BJ (cell line): ENCODE results near the gene RABGAP1L. TPM values are rescaled to one million over a fixed set of nuclear protein-coding genes. Genes with fewer than 3 reads are reported as not detected.

Source experiments
- CTCF ChIA-PET: fragments of 350-600 bp; formaldehyde crosslinking; extraction: SDS; loops from one replicate; lab custom pipeline; 2021; ENCODE audit warnings: antibody characterized with exemption, inconsistent platforms; lab: Yijun Ruan, JAX
- POLR2A ChIA-PET: fragments of 300-600 bp; sonication (Branson Sonifier 250); formaldehyde crosslinking; extraction: SDS; loops from one replicate; lab custom pipeline; 2021; ENCODE audit warnings: antibody characterized with exemption; lab: Charles Lee
- DNase-seq: peaks from one replicate; pipeline ENCODE4 v3.0.0-alpha.2; 2011; ENCODE audit warnings: low read depth
- H3K27me3 ChIP-seq: 2 replicates; pipeline ENCODE4 v1.6.0; 2011; ENCODE audit warnings: low read length; ENCODE audit not compliant: control insufficient read depth, insufficient read depth
- H3K36me3 ChIP-seq: 2 replicates; pipeline ENCODE4 v1.5.1; 2011; ENCODE audit warnings: low read length; ENCODE audit not compliant: control insufficient read depth, insufficient read depth
- H3K4me3 ChIP-seq: 2 replicates; pipeline ENCODE4 v1.5.1; 2011; ENCODE audit warnings: low read depth, mild to moderate bottlenecking, control low read depth, low read length
- CTCF ChIP-seq: IDR thresholded peaks from 2 replicates; pipeline ENCODE4 v1.5.1; 2011; ENCODE audit warnings: low read depth, mild to moderate bottlenecking, control low read depth, inconsistent platforms, low read length, moderate library complexity; ENCODE audit not compliant: insufficient read depth
- polyA plus RNA-seq: library from polyadenylated mRNA; depleted of rRNA; stranded (reverse); fragments of >200 nt; gene quantifications from 2 replicates; pipeline ENCODE4 v1.2.3, GENCODE V29; 2011

Gene RABGAP1L
- polyA plus RNA-seq, 1 experiment, result 15.9 TPM

- Histone ChIP-seq H3K27me3 (no peaks in the 10 kb centered on the region), H3K36me3 (no peaks in the 10 kb centered on the region), H3K4me3 (no peak overlapping the region)
- DNase-seq, result no peak
- POLR2A ChIA-PET, result no interaction called here
- TF ChIP-seq CTCF, result no peak
- CTCF ChIA-PET, result interaction anchor here (0.6 kb wide), 1 partner anchor 145 kb away, joined by 3 read pairs; no protein-coding TSS in a partner anchor
Measured at GRCh38 chr1:174161813-174162212, 2.5 kb downstream of the RABGAP1L start.

GRCh38 chr1:174164826-174165225 lies 5.5 kb downstream of the RABGAP1L start:
- Histone ChIP-seq H3K4me3 (no peak overlapping the region), H3K36me3 (no peaks in the 10 kb centered on the region), H3K27me3 (no peaks in the 10 kb centered on the region)
- ChIA-PET POLR2A (no interaction called here), CTCF (interaction anchor here (0.6 kb wide), 1 partner anchor 89 kb away, joined by 4 read pairs; no protein-coding TSS in a partner anchor)
- TF ChIP-seq CTCF, result no peak
- DNase-seq, result no peak

GRCh38 chr1:174165471-174166137 lies 6.3 kb downstream of the RABGAP1L start:
- Histone ChIP-seq H3K4me3 (no peak overlapping the region), H3K27me3 (no peaks in the 10 kb centered on the region), H3K36me3 (no peaks in the 10 kb centered on the region)
- ChIA-PET POLR2A (no interaction called here), CTCF (interaction anchor here (0.8 kb wide), 1 partner anchor 9 kb away, joined by 3 read pairs; no protein-coding TSS in a partner anchor)
- no peak for TF ChIP-seq CTCF
- DNase-seq, result no peak

- no peaks in the 10 kb centered on the region for H3K36me3 ChIP-seq
- DNase-seq, result no peak
- ChIA-PET POLR2A (no interaction called here), CTCF (interaction anchor here (0.8 kb wide), 1 partner anchor 8 kb away, joined by 3 read pairs; no protein-coding TSS in a partner anchor)
- no peaks in the 10 kb centered on the region for H3K27me3 ChIP-seq
- no peak overlapping the region for H3K4me3 ChIP-seq
- no peak for TF ChIP-seq CTCF
Measured at GRCh38 chr1:174166530-174167264, 7.4 kb downstream of the RABGAP1L start.

GRCh38 chr1:174167265-174167803 lies 8.0 kb downstream of the RABGAP1L start:
- no peak for DNase-seq
- ChIA-PET CTCF (no interaction called here), POLR2A (no interaction called here)

More at GRCh38 chr1:174167265-174167803, 8.0 kb downstream of the RABGAP1L start:
- Histone ChIP-seq H3K4me3 (no peak overlapping the region), H3K36me3 (no peaks in the 10 kb centered on the region), H3K27me3 (no peaks in the 10 kb centered on the region)
- no peak for TF ChIP-seq CTCF
